Progenitor cell of endocrine pancreas (in vitro differentiated cells): ENCODE measurements around the gene SLCO1B1. TPM values are rescaled to one million over a fixed set of nuclear protein-coding genes. Genes with fewer than 3 reads are reported as not detected.
"Not testable (repeated sequence)": the region's sequence is repeated elsewhere in the genome, so short reads cannot be mapped to it uniquely, and the experiment has no call there.

Experiments used
- DNase-seq: peaks from one replicate; pipeline ENCODE4 v3.0.0; 2021; ENCODE audit warnings: low spot score; ENCODE audit not compliant: unreplicated experiment
- H3K27ac Mint-ChIP-seq: 2 replicates; pipeline ENCODE4 v1.8.0; 2021; ENCODE audit warnings: mild to moderate bottlenecking, moderate library complexity, mixed read lengths
- H3K27me3 Mint-ChIP-seq: 2 replicates; pipeline ENCODE4 v1.8.0; 2021; ENCODE audit warnings: mixed read lengths
- H3K36me3 Mint-ChIP-seq: 2 replicates; pipeline ENCODE4 v1.8.0; 2022; ENCODE audit warnings: mixed read lengths; ENCODE audit not compliant: insufficient read depth
- H3K4me1 Mint-ChIP-seq: 2 replicates; pipeline ENCODE4 v1.8.0; 2021; ENCODE audit warnings: low read depth, mixed read lengths
- H3K4me3 Mint-ChIP-seq: 2 replicates; pipeline ENCODE4 v1.8.0; 2021; ENCODE audit warnings: low read depth, mild to moderate bottlenecking, moderate library complexity, mixed read lengths
- H3K9me3 Mint-ChIP-seq: 2 replicates; pipeline ENCODE4 v1.8.0; 2021; ENCODE audit warnings: low read depth, mixed read lengths
- CTCF ChIP-seq: fragments of 200-600 bp; sonication (generic); IDR thresholded peaks from one replicate; pipeline ENCODE4 v1.5.0; 2021; ENCODE audit warnings: antibody characterized with exemption, mild to moderate bottlenecking; ENCODE audit not compliant: unreplicated experiment
- total RNA-seq: library from RNA; stranded (reverse); gene quantifications from 2 replicates; pipeline ENCODE4 v1.2.1, GENCODE V29; 2021

Gene SLCO1B1
- total RNA-seq, 1 donor from 2014 or later: 0.17 TPM

DNA sequence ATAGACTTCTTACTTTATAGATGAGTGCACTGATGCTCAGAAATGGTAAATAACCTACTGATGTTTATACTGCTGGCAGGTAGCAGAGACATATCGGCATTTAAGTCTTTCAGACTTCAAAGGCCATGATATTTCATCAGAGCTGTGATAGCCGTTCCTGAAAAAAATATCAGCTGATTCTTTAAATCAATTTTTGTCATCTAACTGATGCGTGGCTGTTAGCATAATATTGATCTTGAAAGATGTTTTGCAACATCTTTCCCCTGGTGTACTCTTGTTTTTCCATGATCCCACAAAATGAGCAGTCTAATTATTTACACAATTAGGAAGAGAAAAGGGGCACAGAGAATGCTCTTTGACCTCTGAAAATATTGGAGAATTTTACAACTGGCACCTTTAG lies 1.6 kb upstream of the SLCO1B1 start:
- H3K4me1 Mint-ChIP-seq: peaks cover 3% of the 10 kb centered on the region
- H3K4me3 Mint-ChIP-seq: no peak overlapping the region
- no peak overlapping the region for H3K27ac Mint-ChIP-seq
- no peak for DNase-seq
- no peaks in the 10 kb centered on the region for H3K36me3 Mint-ChIP-seq
- peaks cover 3% of the 10 kb centered on the region for H3K9me3 Mint-ChIP-seq
- H3K27me3 Mint-ChIP-seq: no peaks in the 10 kb centered on the region
- no peak for TF ChIP-seq CTCF

GRCh38 chr12:21129906-21130305 lies 1.1 kb upstream of the SLCO1B1 start:
- Mint-ChIP-seq H3K4me3 (no peak overlapping the region), H3K9me3 (peaks cover 6% of the 10 kb centered on the region), H3K36me3 (no peaks in the 10 kb centered on the region), H3K4me1 (peaks cover 3% of the 10 kb centered on the region), H3K27ac (no peak overlapping the region), H3K27me3 (no peaks in the 10 kb centered on the region)
- DNase-seq: no peak
- no peak for TF ChIP-seq CTCF

DNA sequence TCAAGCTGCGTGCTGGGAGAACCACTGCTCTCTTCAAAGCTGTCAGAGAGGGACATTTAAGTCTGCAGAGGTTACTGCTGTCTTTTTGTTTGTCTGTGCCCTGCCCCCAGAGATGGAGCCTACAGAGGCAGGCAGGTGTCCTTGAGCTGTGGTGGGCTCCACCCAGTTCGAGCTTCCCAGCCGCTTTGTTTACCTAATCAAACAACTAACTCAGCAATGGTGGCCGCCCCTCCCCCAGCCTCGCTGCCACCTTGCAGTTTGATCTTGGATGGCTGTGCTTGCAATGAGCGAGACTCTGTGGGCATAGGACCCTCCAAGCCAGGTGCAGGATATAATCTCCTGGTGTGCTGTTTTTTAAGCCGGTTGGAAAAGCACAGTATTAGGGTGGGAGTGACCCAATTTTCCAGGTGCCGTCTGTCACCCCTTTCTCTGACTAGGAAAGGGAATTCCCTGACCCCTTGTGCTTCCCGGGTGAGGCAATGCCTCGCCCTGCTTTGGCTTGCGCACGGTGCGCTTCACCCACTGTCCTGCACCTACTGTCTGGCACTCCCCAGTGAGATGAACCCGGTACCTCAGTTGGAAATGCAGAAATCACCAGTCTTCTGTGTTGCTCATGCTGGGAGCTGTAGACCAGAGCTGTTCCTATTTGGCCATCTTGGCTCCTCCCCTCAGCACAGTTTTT lies 6.5 kb downstream of the SLCO1B1 start:
- H3K4me1 Mint-ChIP-seq, H3K36me3 Mint-ChIP-seq, DNase-seq, H3K27ac Mint-ChIP-seq, H3K27me3 Mint-ChIP-seq, H3K4me3 Mint-ChIP-seq: not testable (repeated sequence)
- H3K9me3 Mint-ChIP-seq: peaks cover 19% of the 10 kb centered on the region

- H3K27ac Mint-ChIP-seq: no peak overlapping the region
Observed at GRCh38 chr12:21138016-21138415, 7.0 kb downstream of the SLCO1B1 start.

DNA sequence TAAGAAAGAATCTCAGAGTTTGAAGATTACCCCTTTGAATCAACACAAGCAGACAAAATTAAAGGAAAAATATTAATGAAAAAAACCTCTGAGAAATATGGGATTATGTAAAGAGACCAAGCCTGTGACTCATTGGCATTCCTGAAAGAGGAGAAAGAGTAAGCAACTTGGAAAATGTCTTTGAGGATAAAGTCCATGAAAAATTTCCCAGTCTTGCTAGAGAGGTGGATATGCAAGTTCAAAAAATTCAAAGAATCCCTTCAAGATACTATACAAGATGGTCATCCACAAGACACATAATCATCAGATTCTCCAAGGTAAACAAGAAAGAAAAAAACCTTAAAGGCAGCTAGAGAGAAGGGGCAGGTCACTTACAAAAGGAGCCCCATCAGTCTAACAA lies 13.3 kb downstream of the SLCO1B1 start:
- no peaks in the 10 kb centered on the region for H3K36me3 Mint-ChIP-seq
- no peak for TF ChIP-seq CTCF
- H3K27me3 Mint-ChIP-seq: no peaks in the 10 kb centered on the region
- H3K27ac Mint-ChIP-seq: no peak overlapping the region
- H3K4me1 Mint-ChIP-seq: peaks cover 2% of the 10 kb centered on the region
- no peak overlapping the region for H3K4me3 Mint-ChIP-seq
- peaks cover 24% of the 10 kb centered on the region for H3K9me3 Mint-ChIP-seq
- DNase-seq: no peak

More at GRCh38 chr12:21138016-21138415, 7.0 kb downstream of the SLCO1B1 start:
- Mint-ChIP-seq H3K4me3 (no peak overlapping the region), H3K4me1 (no peaks in the 10 kb centered on the region), H3K27me3 (no peaks in the 10 kb centered on the region), H3K9me3 (peaks cover 18% of the 10 kb centered on the region), H3K36me3 (no peaks in the 10 kb centered on the region)
- no peak for DNase-seq
- TF ChIP-seq CTCF: no peak

- not testable (repeated sequence) for H3K4me1 Mint-ChIP-seq, H3K36me3 Mint-ChIP-seq, H3K4me3 Mint-ChIP-seq, H3K27me3 Mint-ChIP-seq, DNase-seq, H3K27ac Mint-ChIP-seq
- peaks cover 18% of the 10 kb centered on the region for H3K9me3 Mint-ChIP-seq
Observed at GRCh38 chr12:21149861-21150260, 18.9 kb downstream of the SLCO1B1 start.
